Measurements from ENCODE around the gene CETN2.
"Not testable (repeated sequence)": the region's sequence is repeated elsewhere in the genome, so short reads cannot be mapped to it uniquely, and the experiment has no call there.

The CETN2 gene

DNA sequence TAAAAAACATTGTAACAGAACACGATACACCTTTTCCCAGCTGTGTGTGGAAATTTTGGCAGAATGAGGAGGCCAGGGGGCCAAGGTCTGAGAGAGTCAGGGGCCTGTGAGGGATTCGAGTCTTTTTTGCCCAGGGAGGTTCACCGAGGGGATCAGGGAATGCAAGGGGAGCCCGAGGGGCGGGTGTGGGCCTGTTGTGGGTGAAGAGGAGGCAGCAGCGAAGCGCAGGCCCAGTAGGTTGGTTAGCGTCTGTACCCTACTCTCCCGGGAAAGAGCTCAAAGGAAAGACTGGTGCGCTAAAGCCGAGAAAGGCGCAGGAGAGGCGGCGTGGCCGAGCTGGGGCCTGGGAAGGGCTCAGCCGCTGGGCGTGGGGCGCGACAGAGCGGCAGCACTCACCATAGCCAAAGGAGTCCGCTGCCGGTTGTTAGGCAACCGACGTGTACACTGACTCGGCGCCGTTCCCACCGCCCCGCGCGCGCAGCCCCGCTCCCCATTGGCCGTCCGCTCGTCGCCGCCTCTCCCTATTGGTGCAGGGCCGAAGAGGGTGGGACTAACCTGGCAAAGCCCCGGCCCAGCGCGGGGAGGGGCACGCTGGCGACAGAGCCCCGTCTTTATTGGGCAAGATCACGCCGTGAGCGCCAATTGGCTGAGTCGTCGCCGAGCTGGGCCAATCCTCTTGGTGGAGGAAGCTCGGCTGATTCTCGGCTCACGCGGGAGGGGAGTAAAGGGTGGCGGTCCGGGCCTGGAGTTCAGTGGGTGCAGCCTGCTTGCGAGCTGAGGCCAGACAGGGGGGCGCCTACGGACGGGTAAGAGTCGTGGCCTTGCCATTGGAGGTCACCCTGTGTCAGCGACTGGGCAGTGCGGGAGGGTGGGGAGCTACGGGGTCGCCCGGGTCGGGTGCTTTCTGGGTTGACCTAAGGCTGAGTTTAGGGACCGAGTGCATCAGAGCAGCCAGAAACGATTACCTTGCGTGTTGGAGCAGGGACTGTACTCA lies at the start of gene CETN2, which contains the start of gene NSDHL:
CETN2 (minus strand) TSS at position 446 of the 994 bp plus-strand sequence; CDS start at position 399, 47 bp downstream.
NSDHL (plus strand) TSS at position 752 of the 994 bp plus-strand sequence. CDS start 15,262 bp downstream, outside the sequence.
- peak; percentile 98 for DNase-seq (ENCODE audit: low spot score)

DNA sequence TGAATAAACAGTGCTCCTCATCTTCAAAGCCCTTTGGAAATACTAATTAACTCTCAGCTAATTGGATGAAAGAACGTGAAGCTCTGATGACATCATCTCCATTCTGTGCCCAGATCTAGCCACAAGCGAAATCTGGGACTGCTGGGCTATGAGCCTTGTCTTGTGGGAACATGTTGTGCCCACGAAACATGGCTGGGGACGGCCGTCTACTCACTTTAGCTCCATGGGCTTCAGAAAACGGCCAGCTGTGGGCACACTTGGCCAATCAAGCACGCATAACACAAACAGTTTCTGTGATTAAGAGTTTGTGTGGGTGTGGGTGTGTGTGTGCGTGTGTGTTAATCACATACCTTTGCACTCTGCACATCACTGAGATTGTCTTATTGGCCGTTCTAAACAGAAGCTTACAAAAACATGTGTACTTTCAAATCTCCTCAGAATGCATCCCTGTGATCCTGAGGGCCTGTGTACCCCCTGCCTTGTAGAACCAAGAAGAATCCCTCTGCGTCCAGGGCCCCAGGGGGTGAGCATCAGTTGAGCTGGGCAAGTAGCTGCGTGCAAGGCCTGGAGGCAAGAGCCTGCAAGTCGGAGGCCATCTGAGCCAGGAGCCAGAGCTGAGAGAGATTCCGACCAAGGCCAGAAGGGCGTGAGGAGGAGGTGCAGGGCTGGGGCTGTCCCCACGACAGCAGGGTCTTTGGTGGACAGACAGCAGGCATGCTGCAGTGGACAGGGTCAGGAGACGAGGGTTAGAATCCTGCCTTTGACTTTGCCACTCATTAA lies 48.6 kb upstream of the CETN2 start:
- DNase-seq (ENCODE audit: low spot score), result peak; percentile 10

DNA sequence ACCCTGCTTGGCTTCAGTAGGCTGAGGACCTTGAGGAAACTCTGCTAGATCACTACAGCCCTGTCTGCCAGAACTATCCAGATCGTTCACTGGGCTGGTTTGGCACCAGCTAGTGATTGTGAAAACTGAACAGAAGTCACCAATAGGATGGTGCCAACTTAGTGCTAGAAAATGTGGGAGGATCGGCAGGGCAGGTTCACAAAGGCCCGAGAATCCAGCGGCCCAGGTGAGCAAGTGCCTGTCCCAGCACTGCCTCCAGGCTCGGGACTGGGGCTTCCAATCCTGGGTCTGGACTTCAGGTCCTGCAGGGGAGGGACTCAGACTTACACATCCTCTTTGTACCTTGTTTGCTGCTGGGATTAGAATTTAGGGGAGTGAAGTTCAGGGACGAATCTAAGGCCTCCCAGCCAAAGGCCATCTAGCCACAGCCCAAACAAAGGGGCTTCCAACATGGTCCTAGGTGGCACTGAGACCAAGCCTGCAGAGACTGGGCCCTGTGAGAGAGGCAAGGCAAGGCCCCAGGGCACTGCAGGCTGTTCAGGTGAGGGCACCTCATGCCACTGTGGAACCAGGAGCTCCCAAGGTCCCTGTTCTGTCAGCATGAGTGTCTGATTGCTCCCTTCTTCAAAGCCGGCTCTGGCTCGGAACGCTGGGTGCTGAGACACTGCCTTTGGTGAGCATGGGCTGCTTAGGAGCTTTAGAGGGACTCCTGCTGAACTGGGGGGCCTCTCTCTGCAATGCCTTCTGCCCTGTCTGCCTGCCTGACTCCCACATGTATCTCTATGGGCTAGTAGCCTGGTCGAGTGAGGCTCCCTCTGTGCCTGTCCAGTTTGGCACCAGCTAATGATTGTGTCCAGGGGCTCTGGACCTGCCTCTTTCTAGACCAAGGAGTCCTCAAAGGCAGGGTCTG lies 46.6 kb upstream of the CETN2 start:
- DNase-seq (ENCODE audit: low spot score), result no peak

DNA sequence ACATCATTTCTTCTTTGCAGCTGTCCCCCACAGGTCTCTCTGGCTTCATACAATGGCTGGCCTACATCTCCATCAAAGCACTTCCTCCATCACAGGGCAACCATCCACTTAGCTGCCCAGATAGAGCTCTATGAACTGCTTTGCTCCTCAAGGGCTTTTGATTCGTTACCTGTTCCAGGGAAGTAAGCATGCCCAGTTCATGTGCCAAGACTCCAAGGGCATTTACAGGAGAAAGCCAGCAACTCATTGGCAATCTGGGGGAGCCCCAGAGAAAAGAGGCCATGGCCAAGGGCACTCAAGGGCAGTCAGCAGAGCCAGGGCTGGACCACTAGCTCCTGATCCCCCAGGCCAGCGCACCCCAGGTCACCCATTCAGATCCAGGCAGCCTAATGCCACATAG lies 42.8 kb upstream of the CETN2 start:
- DNase-seq (ENCODE audit: low spot score), result no peak

DNA sequence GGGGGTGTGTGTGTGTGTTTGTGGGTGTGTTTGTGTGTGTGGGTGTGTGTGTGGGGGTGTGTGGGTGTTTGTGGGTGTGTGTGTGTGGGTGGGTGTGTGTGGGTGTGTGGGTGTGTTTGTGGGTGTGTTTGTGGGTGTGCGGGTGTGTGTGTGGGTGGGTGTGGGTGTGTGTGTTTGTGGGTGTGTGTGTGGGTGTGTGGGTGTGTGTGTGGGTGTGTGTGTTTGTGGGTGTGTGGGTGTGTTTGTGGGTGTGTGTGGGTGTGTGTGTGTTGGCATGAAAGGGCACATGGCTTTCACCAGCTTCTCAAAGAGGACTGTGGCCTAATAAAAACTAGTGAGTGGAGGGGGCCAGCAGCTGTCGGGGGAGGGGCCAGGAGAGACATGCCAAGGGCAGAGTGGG lies 42.0 kb upstream of the CETN2 start:
- DNase-seq (ENCODE audit: low spot score), result no peak

DNA sequence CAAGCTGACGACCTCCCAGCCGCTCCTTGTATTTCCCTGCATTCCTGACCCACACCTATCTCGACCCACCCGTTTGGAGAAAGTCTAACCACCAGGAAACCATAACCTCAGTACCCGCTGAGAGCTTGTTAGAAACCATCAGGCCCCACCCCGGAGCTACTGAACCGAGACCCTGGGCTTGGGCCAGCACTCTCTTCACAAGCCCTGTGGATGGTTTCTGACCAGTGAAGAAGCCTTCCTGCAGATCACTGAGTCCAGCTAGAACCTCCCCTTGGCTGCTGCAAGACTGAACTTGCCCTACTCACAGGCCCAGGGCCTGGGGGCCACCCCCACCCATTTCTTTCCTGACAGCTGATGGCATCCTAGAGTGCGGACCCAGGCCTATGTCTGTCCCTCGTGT lies 40.7 kb upstream of the CETN2 start:
- DNase-seq (ENCODE audit: low spot score), result no peak

DNA sequence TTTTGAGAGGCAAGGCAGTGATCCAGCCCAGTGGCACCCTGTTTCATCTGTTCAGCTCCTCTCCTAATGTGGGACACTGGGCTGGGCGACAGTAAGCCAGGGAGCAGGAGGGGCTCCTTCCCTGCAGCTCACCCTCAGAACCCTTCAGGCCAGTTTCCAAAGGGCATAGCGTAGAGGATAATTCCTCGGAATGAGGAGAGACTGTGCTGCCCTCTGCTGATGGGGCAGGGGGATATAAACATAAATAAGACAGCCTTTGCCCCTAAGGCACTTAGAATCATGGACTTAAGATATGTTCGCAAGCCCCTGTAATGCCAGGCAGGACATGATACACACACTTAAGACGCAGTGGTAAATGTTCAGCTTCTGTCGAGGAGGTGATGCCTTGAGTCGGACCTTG lies 39.4 kb upstream of the CETN2 start:
- no peak for DNase-seq (ENCODE audit: low spot score)

DNA sequence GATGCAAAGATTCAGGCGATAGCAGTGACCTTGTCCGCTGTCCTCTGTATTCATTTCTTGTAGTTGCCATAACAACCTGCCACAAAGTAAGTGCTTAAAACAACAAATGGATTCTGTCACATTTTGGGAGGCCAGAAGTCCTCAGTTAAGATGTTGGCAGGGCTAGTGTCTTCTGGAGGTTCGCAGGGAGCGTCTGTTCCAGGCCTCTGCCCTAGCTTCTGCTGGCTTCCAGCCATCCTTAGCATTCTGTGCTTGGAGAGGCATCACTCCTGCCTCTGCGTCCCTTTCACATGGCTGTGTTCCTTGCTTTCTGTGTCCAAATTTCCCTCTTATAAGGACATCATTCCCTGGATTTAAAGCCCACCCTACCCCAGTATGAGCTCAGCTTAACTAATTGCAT lies 35.8 kb upstream of the CETN2 start:
- no peak for DNase-seq (ENCODE audit: low spot score)

DNA sequence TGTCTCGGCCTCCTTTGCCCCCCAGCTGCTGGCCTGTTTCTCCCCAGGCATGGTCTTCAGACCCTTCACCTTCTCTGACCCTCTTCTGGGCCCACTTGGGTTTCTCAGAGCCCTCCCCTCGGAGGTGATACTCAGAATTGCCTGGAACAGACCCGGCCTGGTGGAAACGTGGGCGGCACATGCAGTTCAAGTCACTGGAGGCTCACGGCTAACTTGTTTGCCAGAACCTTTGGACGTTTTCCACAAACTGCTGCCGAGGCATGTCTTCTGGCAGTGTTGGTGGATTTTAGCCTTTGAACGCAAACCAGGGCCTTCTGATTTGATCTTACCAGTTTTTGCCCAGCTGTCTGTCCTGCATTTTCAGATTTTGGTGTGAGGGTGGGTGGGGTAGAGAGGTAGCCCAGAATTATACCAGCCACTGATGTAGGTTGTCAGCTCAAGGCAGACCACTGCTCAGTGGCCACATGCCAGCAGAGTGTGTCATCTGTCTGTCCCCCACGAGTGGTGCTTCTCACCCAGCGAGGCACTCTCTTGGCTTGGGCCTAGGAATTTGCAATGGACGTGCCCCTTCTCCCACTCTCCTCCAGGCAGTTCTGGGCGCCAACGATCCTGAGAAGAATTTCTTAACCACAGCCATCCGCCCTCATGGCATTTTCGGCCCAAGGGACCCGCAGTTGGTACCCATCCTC lies 34.8 kb upstream of the CETN2 start:
- DNase-seq (ENCODE audit: low spot score), result no peak

DNA sequence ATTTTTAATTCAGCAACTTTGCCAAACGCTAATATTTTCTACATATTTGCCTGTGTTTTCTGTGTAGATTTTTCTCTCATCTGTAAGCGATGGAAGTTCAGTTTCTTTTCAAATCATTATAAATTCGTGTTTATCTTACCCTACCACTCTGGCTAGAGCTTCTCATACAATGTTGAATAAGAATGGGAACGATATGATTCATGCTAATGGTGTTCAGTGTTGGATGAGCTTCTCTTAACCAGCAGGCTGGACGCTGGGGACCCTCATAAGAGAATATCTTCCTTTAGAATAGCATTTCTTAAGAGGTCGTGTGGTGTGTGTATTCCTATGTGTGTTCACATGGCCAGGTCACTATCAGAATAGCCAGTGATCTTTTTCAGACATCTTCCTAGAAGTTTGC lies 31.3 kb upstream of the CETN2 start:
- no peak for DNase-seq (ENCODE audit: low spot score)

DNA sequence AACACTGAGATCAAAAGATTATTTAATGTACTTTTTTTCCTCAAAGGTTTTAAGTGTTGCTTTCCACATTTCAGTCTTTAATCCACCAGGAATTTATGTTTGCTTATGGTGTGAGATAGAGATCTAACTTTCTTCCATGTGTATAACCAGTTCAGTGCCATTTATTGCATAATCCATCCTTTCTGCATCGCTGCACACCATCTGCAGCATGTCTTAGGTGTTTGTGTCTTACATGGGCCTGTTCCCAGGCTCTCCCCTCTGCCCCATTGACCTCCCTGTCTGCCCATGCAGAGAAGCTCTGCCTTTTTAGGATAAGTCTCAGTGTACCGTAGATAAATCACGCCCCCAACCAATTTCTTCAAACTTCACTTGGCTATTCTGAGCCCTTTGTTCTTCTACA lies 30.6 kb upstream of the CETN2 start:
- no peak for DNase-seq (ENCODE audit: low spot score)

DNA sequence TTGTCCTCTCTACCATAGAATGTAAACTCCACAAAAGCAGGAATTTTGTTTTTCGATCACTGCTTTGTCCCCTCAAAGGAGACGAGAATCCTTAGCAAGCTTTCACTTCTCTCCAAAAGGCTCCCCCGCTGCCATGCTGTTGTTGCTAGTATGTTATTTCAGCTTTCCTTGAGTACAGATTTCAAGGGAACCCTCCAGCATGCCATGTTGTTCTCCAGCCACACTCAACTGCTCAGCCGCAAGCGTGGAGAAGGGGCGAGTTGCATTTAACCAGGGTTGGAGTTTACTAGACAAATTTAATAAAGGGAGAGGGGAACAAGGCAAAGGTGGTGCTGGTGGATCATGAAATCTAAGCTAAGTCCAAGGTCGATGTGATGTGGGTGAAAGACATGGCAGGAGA lies 23.4 kb upstream of the CETN2 start:
- DNase-seq (ENCODE audit: low spot score), result no peak

DNA sequence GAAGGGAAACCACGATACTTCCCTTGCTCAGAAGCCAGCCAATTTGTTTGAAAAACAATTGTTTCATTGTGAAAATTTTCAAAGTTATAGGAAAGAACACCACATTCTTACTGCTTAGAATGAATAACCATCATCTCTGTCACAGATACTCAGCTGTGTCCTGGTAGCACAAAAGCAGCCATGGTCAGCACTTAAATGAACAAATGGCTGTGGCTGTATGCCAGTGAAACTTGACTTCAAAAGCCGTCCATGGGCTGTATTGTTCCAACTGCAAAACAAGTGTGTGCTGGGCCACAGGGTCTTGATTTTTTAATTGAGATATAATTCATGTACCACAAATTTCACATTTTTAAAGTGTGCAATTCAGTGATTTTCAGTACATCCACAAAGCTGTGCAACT lies 19.9 kb upstream of the CETN2 start:
- DNase-seq (ENCODE audit: low spot score), result peak; percentile 53

DNA sequence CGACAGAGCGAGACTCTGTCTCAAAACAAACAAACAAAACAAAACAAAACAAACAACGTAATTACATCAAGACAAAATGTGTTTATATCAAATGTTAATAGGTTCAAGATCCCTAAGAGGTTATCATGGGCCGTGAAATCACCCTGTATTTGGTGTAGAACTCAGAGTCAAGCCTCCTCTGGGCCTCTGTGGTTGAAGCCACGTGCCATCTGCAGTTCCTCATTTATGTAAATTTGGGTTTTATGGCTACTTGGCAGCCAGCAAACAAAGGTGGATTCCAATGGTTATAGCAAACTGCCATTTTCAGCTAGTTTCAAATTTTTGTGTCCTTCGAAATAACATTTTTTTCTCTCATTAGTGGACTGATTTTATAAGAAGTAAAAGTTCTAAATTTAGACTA lies 16.7 kb upstream of the CETN2 start:
- no peak for DNase-seq (ENCODE audit: low spot score)

DNA sequence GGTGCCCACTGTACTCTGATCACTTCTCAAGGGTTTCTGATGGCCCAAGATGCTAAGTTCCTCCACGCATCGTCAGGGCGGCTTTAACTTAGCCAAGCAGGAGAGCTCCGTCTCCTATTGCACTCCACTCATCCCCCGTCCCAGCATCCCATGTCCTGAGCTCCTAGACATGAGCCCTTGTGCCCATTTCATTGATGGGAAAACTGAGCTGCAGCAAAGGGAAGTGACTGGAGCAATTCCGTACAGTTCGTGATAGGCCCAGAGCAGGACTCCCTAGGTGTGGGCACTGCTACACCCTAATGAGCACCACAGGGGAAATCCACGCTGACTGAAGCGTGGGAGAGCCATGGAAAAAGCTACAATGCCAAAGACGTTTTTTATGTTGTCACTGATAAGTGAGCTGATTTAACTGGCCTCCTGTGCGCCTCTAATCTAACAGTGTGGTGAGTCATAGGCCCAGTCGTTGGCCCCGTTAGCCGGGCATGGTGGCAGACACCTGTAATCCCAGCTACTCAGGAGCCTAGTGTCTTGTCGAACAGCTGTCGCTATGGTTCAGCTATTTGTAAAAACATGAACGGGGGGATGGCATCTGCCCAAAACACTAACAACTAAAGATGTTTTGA lies 15.2 kb upstream of the CETN2 start:
- DNase-seq (ENCODE audit: low spot score), result no peak

DNA sequence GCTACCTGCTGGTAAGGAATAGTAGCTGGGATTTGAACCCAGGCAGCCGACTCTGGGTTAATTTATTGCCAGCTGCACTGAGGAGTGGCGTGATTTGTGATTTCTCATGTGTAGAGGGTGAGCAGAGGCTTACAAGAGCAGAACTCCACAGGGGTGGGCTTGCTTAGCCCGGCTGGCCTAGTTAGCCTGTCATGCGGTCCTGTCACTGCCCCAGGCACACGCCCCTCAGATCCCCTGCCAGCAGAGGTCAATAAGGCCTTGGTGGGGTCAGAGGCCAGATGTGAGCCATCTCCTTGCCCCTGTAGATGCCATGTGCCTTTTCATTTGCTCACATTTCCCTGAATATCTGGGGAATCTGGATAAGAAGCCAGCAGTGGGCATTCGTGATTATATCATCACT lies 13.7 kb upstream of the CETN2 start:
- no peak for DNase-seq (ENCODE audit: low spot score)

DNA sequence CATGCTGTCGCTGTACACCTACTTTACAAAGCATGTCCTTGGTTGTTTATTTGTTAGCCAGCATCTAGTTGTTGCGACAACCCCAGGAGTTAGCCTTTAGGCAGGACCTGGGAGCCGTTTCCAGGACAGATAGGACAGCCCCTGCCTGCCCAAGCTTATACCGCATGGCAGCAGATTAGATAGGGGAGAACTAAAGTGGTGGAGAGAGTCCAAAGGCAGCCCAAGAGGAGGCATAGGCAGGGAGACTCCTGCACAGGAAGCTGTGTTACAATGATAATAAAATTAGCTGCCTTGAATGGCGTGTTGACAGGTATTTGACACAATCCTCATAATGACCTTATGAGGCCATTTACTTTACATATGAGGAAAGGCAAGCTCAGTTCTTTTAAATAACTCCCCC lies 13.3 kb upstream of the CETN2 start:
- DNase-seq (ENCODE audit: low spot score), result no peak

DNA sequence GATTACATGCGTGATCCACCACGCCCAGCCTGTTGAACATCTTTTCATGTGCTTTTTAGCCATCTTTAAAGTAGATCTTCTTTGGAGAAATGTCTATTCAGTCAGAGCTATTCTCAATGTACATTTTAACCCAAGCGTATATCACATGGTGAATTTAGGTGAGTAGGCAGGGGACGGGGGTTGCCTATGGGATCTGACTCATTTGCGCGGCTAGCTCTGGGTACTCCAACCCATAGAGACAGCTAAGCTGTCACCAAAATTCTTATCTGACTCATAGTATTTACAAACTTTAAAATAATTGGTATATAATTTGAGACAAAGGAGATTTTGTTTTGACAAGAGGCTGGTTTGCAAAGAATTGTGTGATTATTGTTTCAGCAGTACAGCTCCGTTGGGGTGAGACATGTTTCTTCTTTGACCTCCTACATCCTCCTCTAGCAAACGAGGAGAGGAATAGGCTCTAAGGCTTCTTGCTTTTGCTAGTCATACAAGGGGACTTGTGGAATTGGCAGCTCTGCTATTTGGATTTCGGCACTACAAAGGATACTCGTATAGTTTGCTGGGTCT lies 12.3 kb upstream of the CETN2 start:
- DNase-seq (ENCODE audit: low spot score), result no peak

DNA sequence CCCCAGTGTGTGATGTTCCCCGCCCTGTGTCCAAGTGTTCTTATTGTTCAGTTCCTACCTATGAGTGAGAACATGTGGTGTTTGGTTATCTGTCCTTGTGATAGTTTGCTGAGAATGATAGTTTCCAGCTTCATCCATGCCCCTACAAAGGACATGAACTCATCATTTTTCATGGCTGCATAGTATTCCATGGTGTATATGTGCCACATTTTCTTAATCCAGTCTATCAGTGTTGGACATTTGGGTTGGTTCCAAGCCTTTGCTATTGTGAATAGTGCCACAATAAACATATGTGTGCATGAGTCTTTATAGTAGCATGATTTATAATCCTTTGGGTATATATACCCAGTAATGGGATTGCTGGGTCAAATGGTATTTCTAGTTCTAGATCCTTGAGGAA lies 4.9 kb upstream of the CETN2 start:
- not testable (repeated sequence) for DNase-seq (ENCODE audit: low spot score)

DNA sequence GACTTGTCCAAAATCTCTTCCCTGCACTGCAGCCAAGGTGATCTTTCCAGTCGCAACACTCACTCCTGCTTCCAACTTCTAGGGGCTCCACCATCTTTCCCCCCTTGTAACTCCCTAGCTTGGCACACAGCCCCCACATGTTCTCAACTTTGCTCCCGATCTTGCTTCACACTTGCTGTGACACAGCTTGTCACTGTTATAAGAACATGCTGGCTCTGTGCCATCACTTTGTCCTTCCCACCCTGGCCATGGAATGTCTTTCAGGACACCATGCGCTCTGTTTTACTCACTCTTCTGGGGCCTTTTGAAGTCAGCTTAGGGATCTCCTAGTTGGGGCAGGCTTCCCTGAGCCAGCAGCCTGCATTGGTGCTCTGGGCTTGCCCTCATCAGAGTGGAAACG lies 2.8 kb upstream of the CETN2 start:
- no peak for DNase-seq (ENCODE audit: low spot score)
